HG03097 (cell line): ENCODE measurements around the gene TBC1D22A.

Experiments used
- ATAC-seq: cut with Tn5 transposase; IDR thresholded peaks from one replicate; pipeline ENCODE4 v1.9.1; 2021; ENCODE audit not compliant: unreplicated experiment, low FRiP score

TBC1D22A gene

DNA sequence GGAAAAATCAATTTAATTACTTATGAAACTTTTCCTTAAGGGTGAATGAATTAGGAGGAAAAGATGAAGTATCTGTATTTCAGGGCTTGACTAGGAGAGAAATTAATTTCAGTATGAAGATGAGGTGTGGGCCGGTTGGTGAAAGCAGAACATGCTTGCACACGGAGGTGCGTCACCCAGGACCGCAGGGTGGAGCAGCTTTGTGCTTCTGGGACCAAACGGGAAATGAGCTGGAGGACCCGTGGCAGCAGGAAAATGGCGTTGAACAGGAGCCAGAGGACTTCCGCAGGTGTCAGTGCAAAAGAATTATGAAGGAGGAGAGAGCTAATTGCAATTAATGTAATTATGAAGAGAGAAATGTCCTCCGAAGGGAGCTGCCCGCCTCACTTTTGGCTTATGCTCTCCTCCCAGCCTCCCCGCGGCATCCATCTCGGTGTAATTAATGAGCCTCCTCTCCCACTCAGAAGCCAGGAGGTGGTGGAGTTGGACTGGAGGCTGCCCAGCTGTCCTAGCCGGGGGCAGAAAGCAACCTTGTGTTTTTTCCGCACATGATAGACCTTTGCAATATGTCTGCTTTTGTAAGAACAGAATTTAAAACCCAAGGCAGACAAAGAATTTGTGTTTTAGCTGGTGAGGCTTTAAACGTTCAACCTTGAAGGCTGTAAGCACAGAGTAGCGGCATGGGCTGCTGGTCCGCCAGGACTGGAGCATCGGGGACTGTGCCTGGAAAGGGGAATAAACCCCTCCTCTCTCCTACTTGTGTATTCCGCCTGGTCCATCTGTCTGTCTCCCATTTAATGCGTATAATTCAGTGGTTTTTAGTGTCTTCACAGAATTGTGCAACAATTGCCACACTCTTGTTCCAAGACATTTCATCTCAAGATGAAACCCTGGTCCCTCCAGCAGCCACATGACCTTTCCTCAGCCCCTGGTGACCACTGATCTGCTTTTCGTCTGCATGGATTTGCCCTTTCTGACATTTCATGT lies 180.6 kb downstream of the TBC1D22A start:
- no peak for ATAC-seq

GRCh38 chr22:46945481-46945880 lies 183.0 kb downstream of the TBC1D22A start:
- no peak for ATAC-seq

GRCh38 chr22:46946383-46946962 lies 184.0 kb downstream of the TBC1D22A start:
- no peak for ATAC-seq

DNA sequence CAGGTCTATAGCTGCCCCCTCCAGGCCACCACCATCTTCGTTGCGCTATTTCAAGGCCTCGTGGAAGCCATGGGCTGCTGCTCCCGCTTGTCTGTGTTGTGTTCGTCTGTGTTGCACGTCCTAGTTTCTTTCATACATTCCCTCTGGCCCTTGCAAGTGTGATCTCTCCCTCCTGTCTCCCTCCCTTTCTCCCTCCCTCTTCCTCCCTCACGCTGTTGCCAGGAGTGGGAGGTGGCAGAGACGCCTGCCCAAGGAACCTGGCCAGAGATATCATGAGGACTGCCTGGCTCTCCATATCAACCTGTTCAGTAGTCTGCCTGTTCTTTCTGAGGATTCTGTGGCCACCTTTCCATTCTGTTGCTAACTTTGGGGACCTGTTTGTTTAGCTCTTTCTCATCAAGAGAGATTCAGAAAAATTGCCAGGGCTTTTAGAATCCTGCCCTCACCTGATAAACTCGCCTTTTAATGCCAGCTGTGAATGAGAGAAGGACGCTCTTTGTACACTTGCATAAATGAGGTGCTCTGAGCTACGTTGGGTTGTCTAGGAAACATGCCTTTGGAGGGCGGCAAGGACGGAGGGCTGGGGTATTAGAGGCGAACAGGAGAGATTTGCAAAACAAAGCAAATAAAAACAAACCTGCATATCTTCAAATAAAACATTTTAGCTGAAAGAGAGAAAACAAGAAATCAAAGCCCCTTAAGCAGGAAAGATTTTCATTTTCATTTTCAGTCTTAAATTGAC lies 185.2 kb downstream of the TBC1D22A start:
- ATAC-seq: no peak

DNA sequence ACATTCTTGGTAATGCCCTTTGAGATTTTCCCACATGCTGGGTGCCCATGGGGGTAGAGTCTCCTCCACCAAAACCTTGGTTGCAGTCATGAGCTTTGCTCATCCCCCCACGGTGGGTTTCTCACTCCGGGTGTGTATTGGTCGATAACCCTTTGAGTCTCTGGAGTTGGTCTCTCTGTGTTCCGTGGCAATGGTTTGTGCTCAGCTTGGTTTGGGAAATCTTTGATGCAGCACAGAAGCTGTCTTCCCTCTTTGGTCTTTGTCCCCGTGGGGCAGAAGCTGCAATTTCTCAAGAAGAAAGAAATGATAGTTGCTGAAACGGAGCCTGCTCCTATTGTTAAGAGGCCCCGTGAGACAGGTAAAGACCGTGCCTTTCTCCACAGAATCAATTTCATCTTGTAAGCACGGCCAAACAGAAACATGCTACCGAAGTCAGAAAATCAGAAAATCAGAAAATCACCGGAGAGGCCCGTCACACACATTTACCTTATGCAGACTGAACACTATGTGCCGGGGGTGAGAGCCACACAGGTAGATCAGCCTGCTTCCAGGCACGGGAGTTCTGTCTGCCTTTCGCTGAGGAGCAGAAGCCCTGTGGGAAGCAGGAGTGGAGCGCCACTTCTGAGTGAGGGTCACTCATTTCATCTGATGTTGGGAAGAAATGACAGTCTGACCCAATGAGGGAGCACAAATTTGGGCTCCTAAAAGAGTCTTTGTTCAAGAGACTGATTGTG lies 186.1 kb downstream of the TBC1D22A start:
- ATAC-seq: no peak

GRCh38 chr22:46951350-46951749 lies 188.9 kb downstream of the TBC1D22A start:
- ATAC-seq: no peak

DNA sequence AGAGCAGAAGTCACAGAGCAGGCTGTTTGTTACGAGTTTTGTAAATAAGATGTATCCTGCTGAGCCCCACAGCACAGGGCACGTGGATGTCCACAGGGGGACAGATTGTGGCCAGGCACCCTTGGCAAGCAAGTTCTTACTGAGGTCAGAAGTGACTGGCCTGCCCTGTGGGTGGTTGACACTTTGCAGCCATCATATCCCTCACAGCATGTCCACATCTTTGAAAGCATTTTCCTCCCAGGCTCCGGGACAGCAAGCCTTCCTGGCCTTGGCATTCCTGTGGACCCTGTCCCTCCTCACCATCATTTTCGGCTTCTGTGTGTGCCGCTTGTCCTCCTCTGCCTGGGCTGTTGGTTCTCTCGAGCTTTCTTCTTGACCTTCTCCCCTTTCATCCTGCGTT lies 189.5 kb downstream of the TBC1D22A start:
- no peak for ATAC-seq

- ATAC-seq: no peak
Observed at GRCh38 chr22:46953968-46954765, 191.7 kb downstream of the TBC1D22A start.

DNA sequence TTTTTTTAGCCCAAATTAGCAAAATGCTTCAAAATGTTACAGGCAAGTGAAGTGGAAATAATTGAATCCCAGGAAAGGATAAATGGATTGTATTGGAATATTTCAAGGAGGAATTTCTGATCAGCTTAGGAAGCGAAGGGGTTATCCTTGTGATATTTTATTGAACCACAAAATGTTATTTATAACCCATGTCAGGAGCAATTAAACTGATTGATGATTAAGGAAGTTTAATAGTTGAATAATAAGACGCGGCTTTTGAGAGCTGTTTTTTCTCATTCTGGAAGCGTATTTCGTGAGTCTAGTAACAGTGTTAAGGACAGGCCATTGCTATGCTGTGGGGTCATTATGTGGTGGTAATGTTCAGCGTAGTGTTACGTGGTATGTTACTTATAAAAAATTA lies 192.3 kb downstream of the TBC1D22A start:
- no peak for ATAC-seq

GRCh38 chr22:46956498-46957215 lies 194.2 kb downstream of the TBC1D22A start:
- no peak for ATAC-seq

DNA sequence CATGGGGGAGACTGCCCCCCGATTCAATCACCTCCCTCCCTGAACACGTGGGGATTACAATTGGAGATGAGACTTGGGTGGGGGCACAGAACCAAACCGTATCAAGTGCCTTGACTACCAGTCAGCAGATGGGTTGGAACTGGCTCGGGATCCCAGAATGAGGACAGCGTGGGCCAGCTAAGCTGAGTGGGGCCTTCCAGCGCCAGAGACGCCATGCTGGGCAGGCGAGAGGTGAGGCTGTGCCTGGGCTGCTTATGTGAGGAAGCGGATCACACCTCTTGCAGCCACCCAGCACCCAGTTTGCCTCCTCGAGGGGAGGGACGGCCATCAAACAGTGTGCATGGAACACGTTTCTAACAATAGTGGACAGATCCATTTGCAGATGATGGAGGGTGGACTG lies 195.1 kb downstream of the TBC1D22A start:
- no peak for ATAC-seq

DNA sequence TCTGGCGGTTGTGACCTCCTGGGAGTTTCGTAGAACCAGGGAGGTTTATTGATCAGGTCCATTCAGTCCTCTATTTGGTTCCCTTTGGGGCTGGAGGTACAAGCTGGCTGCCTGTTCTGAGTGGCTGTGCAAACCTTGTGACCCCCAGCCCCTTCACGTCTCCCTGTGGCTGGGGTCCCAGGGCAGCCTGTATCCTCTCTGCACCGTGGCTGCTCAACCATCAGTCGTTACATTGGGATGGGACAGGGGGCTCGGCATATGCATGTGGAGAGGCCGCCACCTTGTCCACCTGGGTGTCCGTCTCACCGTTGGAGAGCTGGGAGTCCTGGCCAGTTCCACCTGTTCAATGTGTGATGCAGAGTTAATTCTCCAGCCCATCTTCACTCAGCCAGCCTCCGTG lies 195.7 kb downstream of the TBC1D22A start:
- ATAC-seq: no peak

DNA sequence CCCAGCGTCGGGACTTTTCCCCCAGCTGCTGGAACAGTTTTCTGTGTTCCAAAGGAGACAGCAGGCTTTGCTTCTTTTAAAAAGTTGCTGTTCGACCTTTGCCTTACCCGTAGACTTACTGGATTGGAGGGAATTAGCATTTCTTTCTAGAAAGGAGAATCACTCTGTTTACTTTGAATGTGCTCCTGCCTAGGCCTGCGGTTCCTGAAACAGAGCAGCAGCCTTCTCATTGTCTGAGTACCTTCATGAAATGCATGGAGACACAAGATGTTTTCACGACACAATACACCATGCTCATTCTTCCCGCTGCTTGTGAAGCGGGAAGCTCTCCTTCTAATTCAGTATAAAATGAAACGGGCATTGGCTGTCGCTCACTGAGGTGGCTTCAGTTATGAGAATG lies 196.2 kb downstream of the TBC1D22A start:
- ATAC-seq: no peak

- ATAC-seq: no peak
Observed at GRCh38 chr22:46959369-46959768, 196.9 kb downstream of the TBC1D22A start.

DNA sequence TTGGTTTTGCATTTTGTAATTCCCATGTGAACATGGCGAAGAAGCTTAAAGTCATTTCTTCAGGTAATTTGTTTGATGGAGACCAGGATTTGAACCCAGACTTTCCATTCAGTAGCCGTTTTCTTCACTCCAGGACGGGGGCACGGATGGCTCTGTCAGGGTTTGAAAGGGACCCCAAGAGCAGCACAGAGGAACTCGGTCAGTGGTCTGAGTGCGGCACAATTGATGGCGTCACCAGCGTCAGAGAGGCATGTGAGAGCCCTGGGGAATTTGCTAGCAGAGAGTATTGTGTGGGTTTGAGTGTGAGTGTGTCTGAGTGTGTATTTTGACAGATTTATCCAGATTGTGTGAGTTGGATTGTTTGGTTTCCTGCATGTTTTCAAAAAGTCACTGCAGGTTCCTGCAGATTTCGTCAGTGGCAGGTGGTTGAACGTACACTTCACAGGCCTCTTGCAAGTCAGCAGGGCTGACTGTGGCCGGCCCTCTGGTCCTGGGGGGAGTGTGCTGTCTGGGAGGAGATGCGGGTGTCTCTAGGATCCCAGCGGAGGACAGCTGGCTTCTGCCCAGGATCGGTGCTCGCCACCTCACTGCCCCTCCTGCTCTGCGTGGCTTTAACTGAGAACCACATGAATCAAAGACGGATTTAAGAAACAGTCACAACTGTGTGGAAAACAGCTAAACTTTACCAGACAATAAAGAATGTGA lies 199.3 kb downstream of the TBC1D22A start:
- ATAC-seq: no peak

GRCh38 chr22:46962406-46962805 lies 200.0 kb downstream of the TBC1D22A start:
- ATAC-seq: no peak

DNA sequence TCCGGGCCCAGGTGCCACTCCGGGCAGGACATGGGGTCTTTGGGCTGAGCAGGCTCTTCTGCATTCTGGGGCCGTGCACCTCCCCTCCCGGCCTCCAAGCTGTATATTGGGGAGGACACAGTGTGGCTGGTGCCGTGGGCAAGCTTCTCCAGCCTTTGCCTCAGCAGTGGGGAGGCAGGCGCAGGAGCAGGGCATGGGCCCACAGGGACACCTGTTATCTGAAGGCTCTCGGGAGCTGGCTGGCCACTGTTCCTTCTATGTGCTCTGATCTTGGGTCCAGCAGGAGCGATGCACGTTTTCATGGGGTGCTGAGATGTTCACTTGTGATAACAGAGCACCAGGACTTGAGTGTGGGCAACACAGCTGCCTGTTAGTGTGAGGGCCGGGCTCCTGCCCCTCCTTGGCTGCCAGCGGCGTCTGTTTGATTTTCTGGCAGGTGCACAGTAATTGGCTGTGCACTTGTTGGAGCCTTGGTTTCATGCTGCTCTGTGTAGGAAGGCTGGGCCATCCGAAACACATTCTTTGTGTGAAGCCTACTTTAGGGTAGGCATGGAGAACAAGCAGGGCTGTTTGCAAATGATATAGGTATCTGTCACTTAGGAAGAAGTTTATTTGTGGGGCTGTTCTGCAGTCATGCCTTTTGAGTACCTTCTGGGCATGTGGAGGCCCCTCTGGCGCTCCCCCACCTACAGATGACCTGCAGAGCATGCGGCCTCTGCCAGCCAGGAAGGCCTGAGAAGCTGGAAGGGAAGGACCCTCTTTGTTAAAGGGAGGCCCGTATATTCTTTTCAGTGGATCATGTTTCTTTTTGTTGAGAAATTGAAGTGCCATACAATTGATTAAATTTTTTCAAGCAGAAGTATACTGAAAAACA lies 201.5 kb downstream of the TBC1D22A start:
- ATAC-seq: no peak
